ENCODE data around the gene GRID2IP. TPM values are rescaled to one million over a fixed set of nuclear protein-coding genes. Genes with fewer than 3 reads are reported as not detected.

GRID2IP gene
- total and polyA plus RNA-seq, 5 donors from 2014 or later: 0.10 to 0.15 TPM; not detected in 3

DNA sequence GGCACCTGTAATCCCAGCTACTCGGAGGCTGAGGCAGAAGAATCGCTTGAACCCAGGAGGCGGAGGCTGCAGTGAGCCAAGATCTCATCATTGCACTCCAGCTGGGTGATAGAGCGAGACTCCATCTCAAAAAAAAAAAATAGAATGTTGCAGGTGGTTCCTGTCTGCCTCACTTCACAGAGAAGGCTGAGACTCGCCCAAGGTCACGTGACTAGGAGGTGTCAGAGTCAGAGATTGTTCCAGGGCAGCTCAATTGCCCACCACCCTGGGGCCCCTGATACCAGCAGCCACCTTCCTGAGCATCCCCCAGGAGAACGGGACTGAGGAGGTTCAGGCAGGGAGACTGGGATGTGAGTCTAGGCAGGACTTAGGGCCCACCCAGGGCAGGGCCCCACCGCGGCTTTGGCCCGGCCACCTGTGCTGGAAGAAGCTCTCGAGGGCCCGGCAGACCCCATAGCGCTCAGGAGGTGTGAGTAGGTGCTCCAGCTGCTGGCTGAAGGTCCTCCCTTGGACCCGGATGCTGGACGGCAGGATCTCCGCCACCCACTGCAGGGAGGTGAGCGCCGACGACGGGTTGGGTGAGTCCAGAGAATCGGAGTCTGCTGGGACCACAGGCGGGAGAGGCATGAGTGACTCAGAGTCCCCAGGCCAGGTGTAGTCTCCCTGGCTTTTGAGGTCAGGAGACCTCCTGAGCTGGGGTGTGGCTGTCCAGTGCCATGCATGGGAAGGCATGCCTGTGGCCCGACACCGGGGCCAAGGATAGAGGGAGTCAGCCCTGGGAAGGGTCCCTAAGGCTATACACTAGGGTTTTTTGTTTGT lies 30.9 kb downstream of the GRID2IP start:
- Histone ChIP-seq H3K27ac (ENCODE audit: insufficient read depth, low read length, poor library complexity, severe bottlenecking) (no peak overlapping the region), H3K4me3 (ENCODE audit: low read depth, low read length) (no peak overlapping the region), H3K27me3 (ENCODE audit: control insufficient read depth, insufficient read depth, low read length) (no peaks in the 10 kb centered on the region), H3K36me3 (ENCODE audit: control insufficient read depth, insufficient read depth, low read length) (no peaks in the 10 kb centered on the region), H3K9me3 (ENCODE audit: control insufficient read depth in 2 of 2, low read length in 2 of 2) (no peaks in the 10 kb centered on the region), H3K4me1 (ENCODE audit: control insufficient read depth, insufficient read depth, low read length, poor library complexity, severe bottlenecking) (peaks cover 5% of the 10 kb centered on the region)
- Mint-ChIP-seq H3K36me3 (peaks cover 3% of the 10 kb centered on the region), H3K9me3 (no peaks in the 10 kb centered on the region), H3K4me1 (peaks cover 0 to 8% (median 5%) of the 10 kb centered on the region in 4 donors), H3K4me3 (no peak overlapping the region), H3K27ac (no peak overlapping the region), H3K27me3 (peaks cover 15% of the 10 kb centered on the region)
- DNase-seq: no peak
- no peak for ATAC-seq (ENCODE audit: low read depth in 2 of 2)

DNA sequence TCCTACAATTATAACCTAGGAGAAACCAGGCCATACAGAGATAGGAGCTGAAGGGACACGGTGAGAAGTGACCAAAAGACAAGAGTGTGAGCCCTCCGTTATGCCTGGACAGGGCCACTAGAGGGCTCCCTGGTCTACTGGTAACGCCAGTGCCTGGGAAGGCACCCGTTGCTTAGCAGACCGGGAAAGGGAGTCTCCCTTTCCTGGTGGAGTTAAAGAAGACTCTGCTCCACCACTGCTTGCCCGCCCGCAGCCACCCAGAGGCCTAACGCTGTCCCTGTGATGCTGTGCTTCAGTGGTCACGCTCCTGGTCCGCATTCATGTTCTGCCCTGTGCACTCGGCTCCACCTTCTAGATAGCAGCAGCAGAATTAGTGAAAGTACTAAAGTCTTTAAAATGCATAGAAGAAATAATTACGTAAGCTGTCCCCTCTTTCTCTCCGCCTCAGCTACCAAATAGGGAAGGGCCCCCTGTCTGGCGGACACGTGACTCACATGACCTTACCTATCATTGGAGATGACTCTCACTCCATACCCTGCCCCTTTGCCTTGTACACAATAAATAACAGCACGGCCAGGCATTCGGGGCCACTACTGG lies 34.8 kb downstream of the GRID2IP start:
- Histone ChIP-seq H3K27ac (ENCODE audit: insufficient read depth, low read length, poor library complexity, severe bottlenecking) (no peak overlapping the region), H3K4me1 (ENCODE audit: control insufficient read depth, insufficient read depth, low read length, poor library complexity, severe bottlenecking) (peaks cover 5% of the 10 kb centered on the region), H3K27me3 (ENCODE audit: control insufficient read depth, insufficient read depth, low read length) (no peaks in the 10 kb centered on the region), H3K36me3 (ENCODE audit: control insufficient read depth, insufficient read depth, low read length) (no peaks in the 10 kb centered on the region), H3K9me3 (ENCODE audit: control insufficient read depth in 2 of 2, low read length in 2 of 2) (no peaks in the 10 kb centered on the region), H3K4me3 (ENCODE audit: low read depth, low read length) (peak overlapping the region; percentile 59)
- DNase-seq (peak; percentile 39 to 71 (median 61)), ATAC-seq (ENCODE audit: low read depth in 2 of 2) (peak; percentile 52 to 72)
- Mint-ChIP-seq H3K27ac (no peak overlapping the region), H3K36me3 (no peaks in the 10 kb centered on the region), H3K27me3 (peaks cover 10% of the 10 kb centered on the region), H3K4me1 (peaks cover 0 to 8% (median 5%) of the 10 kb centered on the region in 4 donors), H3K9me3 (no peaks in the 10 kb centered on the region), H3K4me3 (peak overlapping the region; percentile 23 to 82 (median 62))

DNA sequence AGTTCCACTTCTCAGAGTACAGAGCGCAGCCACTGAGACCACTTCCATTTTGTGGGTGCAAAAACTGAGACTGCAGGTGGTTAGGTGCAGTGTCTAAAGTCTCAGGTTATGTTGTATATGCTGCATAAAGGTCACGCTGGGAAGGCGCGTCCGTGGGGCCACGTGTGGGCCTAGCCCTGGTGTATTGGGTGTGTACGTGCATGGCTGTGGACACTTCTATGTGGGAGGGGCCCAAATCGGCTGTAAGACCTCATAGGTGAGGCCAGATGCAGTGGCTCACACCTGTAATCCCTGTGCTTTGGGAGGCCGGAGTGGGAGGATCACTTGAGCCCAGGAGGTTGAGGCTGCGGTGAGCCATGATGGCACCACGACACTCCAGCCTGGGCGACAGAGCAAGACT lies 37.7 kb downstream of the GRID2IP start:
- DNase-seq: no peak
- H3K27me3 ChIP-seq (ENCODE audit: control insufficient read depth, insufficient read depth, low read length): no peaks in the 10 kb centered on the region
- H3K4me1 ChIP-seq (ENCODE audit: control insufficient read depth, insufficient read depth, low read length, poor library complexity, severe bottlenecking): peaks cover 5% of the 10 kb centered on the region
- no peaks in the 10 kb centered on the region for H3K9me3 ChIP-seq (ENCODE audit: control insufficient read depth in 2 of 2, low read length in 2 of 2)
- H3K4me3 Mint-ChIP-seq: peak overlapping the region in 1 of 4 donors; percentile 61
- no peaks in the 10 kb centered on the region for H3K36me3 ChIP-seq (ENCODE audit: control insufficient read depth, insufficient read depth, low read length)
- peaks cover 0 to 8% (median 5%) of the 10 kb centered on the region in 4 donors for H3K4me1 Mint-ChIP-seq
- H3K27me3 Mint-ChIP-seq: peaks cover 4% of the 10 kb centered on the region
- H3K9me3 Mint-ChIP-seq: no peaks in the 10 kb centered on the region
- H3K27ac ChIP-seq (ENCODE audit: insufficient read depth, low read length, poor library complexity, severe bottlenecking): no peak overlapping the region
- no peak overlapping the region for H3K4me3 ChIP-seq (ENCODE audit: low read depth, low read length)
- no peaks in the 10 kb centered on the region for H3K36me3 Mint-ChIP-seq
- H3K27ac Mint-ChIP-seq: no peak overlapping the region
- ATAC-seq (ENCODE audit: low read depth in 2 of 2): no peak

DNA sequence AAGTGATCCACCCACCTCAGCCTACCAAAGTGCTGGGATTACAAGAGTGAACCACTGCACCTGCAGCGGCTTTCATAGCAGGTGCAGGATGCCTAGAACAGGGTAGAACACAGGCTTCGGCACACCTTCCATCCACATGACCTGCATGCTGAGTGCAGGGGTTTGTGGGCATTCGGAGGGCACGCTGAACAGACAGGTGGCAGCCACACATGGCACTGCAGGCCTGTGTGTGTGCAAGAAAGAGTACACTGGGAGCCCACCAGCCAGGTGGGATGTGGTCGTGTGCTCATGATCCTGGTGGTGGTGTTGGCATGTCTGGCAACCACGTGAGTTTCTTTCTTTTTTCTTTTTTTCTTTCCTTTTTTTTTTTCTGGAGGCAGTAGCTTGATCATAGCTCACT lies 38.4 kb downstream of the GRID2IP start:
- no peaks in the 10 kb centered on the region for H3K9me3 ChIP-seq (ENCODE audit: control insufficient read depth in 2 of 2, low read length in 2 of 2)
- H3K36me3 ChIP-seq (ENCODE audit: control insufficient read depth, insufficient read depth, low read length): no peaks in the 10 kb centered on the region
- peaks cover 5% of the 10 kb centered on the region for H3K4me1 ChIP-seq (ENCODE audit: control insufficient read depth, insufficient read depth, low read length, poor library complexity, severe bottlenecking)
- no peak overlapping the region for H3K27ac Mint-ChIP-seq
- no peaks in the 10 kb centered on the region for H3K9me3 Mint-ChIP-seq
- no peak overlapping the region for H3K27ac ChIP-seq (ENCODE audit: insufficient read depth, low read length, poor library complexity, severe bottlenecking)
- peaks cover 4% of the 10 kb centered on the region for H3K27me3 Mint-ChIP-seq
- DNase-seq (no peak), ATAC-seq (ENCODE audit: low read depth in 2 of 2) (no peak)
- H3K4me3 ChIP-seq (ENCODE audit: low read depth, low read length): no peak overlapping the region
- peaks cover 0 to 8% (median 5%) of the 10 kb centered on the region in 4 donors for H3K4me1 Mint-ChIP-seq
- no peaks in the 10 kb centered on the region for H3K36me3 Mint-ChIP-seq
- no peak overlapping the region for H3K4me3 Mint-ChIP-seq
- H3K27me3 ChIP-seq (ENCODE audit: control insufficient read depth, insufficient read depth, low read length): no peaks in the 10 kb centered on the region

DNA sequence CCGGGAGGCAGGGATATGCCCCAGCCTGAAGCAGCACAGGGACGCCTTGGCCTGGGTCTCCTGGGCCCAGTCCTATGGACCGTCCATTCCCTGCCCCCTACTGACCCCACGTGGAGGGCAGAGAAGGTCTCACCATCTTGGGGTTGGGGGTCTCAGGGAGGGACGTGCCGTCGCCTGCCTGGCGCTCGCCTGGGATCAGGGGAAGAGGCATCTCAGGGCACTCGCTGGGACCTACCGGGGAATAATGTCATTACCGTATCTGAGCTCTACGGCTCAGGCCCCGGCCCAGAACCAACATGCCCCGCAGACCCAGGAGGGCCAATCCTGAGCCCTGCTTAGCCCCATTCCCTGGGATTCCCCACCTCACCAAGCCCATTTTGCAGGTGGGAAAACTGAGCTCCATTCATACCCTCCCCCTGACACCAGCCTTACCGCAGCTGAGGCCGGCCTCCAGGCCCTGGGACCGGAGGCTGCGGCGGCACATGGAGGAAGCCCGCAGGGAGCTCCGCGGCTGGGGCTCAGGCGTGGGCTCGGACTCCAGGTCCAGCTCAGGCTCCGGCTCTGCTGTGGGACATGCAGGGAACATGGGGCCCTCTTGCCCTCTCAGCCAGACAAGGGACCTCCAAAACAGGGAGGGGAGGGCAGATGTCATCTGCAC lies 40.7 kb downstream of the GRID2IP start:
- DNase-seq (no peak), ATAC-seq (ENCODE audit: low read depth in 2 of 2) (no peak)
- no peaks in the 10 kb centered on the region for H3K9me3 Mint-ChIP-seq
- H3K36me3 Mint-ChIP-seq: no peaks in the 10 kb centered on the region
- H3K4me3 ChIP-seq (ENCODE audit: low read depth, low read length): no peak overlapping the region
- no peaks in the 10 kb centered on the region for H3K27me3 Mint-ChIP-seq
- no peaks in the 10 kb centered on the region for H3K9me3 ChIP-seq (ENCODE audit: control insufficient read depth in 2 of 2, low read length in 2 of 2)
- no peak overlapping the region for H3K27ac ChIP-seq (ENCODE audit: insufficient read depth, low read length, poor library complexity, severe bottlenecking)
- no peaks in the 10 kb centered on the region for H3K4me1 Mint-ChIP-seq
- H3K36me3 ChIP-seq (ENCODE audit: control insufficient read depth, insufficient read depth, low read length): no peaks in the 10 kb centered on the region
- no peak overlapping the region for H3K27ac Mint-ChIP-seq
- no peaks in the 10 kb centered on the region for H3K4me1 ChIP-seq (ENCODE audit: control insufficient read depth, insufficient read depth, low read length, poor library complexity, severe bottlenecking)
- no peak overlapping the region for H3K4me3 Mint-ChIP-seq
- H3K27me3 ChIP-seq (ENCODE audit: control insufficient read depth, insufficient read depth, low read length): no peaks in the 10 kb centered on the region

DNA sequence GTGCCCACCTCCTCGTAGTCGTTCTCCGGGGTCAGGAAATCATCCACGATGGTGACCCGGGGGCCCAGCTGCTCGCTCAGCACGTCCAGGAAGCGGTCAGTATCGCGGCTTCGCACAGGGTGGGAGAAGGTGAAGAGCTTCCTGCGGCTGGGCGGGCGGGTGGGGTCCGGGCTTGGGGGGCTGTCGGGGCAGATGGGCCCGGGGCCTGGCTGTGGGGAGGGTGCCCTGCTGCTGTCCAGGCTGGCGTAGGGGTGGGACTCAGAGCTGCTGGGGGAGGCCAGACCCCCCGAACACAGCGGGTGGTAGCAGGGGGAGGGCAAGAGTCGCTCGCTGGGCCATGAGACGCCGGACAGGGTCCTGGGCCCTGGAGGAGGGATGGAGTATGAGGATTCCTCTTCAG lies 42.3 kb downstream of the GRID2IP start:
- peaks cover 0 to 10% (median 0%) of the 10 kb centered on the region in 4 donors for H3K4me1 Mint-ChIP-seq
- DNase-seq (no peak), ATAC-seq (ENCODE audit: low read depth in 2 of 2) (no peak)
- Histone ChIP-seq H3K4me1 (ENCODE audit: control insufficient read depth, insufficient read depth, low read length, poor library complexity, severe bottlenecking) (peaks cover 8% of the 10 kb centered on the region), H3K27me3 (ENCODE audit: control insufficient read depth, insufficient read depth, low read length) (no peaks in the 10 kb centered on the region), H3K9me3 (ENCODE audit: control insufficient read depth in 2 of 2, low read length in 2 of 2) (no peaks in the 10 kb centered on the region), H3K27ac (ENCODE audit: insufficient read depth, low read length, poor library complexity, severe bottlenecking) (no peak overlapping the region), H3K36me3 (ENCODE audit: control insufficient read depth, insufficient read depth, low read length) (no peaks in the 10 kb centered on the region), H3K4me3 (ENCODE audit: low read depth, low read length) (no peak overlapping the region)
- no peaks in the 10 kb centered on the region for H3K9me3 Mint-ChIP-seq
- H3K4me3 Mint-ChIP-seq: no peak overlapping the region
- no peaks in the 10 kb centered on the region for H3K27me3 Mint-ChIP-seq
- H3K27ac Mint-ChIP-seq: no peak overlapping the region
- no peaks in the 10 kb centered on the region for H3K36me3 Mint-ChIP-seq

DNA sequence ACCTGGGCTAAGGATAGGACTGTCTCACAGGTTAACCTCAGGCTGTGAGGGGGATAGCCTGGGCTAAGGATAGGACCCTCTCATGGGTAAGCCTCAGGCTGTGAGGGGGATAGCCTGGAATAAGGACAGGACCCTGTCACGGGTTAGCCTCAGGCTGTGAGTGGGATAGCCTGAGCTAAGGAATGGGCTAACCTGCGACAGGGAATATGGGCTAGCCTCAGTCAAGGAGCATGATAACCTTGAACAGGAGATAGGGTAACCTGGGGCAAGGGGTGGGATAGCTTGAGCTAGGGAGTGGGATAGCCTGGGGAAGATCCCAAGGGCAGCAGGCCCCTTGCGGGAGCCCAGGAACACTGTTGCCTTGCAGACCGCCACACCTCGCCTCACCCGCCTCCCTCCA lies 42.7 kb downstream of the GRID2IP start:
- H3K4me3 Mint-ChIP-seq: no peak overlapping the region
- ATAC-seq (ENCODE audit: low read depth in 2 of 2) (no peak), DNase-seq (no peak)
- H3K27ac ChIP-seq (ENCODE audit: insufficient read depth, low read length, poor library complexity, severe bottlenecking): no peak overlapping the region
- peaks cover 0 to 10% (median 0%) of the 10 kb centered on the region in 4 donors for H3K4me1 Mint-ChIP-seq
- no peak overlapping the region for H3K4me3 ChIP-seq (ENCODE audit: low read depth, low read length)
- no peaks in the 10 kb centered on the region for H3K27me3 Mint-ChIP-seq
- H3K9me3 ChIP-seq (ENCODE audit: control insufficient read depth in 2 of 2, low read length in 2 of 2): no peaks in the 10 kb centered on the region
- H3K9me3 Mint-ChIP-seq: no peaks in the 10 kb centered on the region
- no peaks in the 10 kb centered on the region for H3K36me3 Mint-ChIP-seq
- no peaks in the 10 kb centered on the region for H3K36me3 ChIP-seq (ENCODE audit: control insufficient read depth, insufficient read depth, low read length)
- peaks cover 8% of the 10 kb centered on the region for H3K4me1 ChIP-seq (ENCODE audit: control insufficient read depth, insufficient read depth, low read length, poor library complexity, severe bottlenecking)
- H3K27me3 ChIP-seq (ENCODE audit: control insufficient read depth, insufficient read depth, low read length): no peaks in the 10 kb centered on the region
- no peak overlapping the region for H3K27ac Mint-ChIP-seq
